Measurements from ENCODE around the gene CCDC18.
A peak's percentile ranks its signal among the peaks of the same experiment; 100 is the strongest.
"Not testable (repeated sequence)": the region's sequence is repeated elsewhere in the genome, so short reads cannot be mapped to it uniquely, and the experiment has no call there.

CCDC18 gene

DNA sequence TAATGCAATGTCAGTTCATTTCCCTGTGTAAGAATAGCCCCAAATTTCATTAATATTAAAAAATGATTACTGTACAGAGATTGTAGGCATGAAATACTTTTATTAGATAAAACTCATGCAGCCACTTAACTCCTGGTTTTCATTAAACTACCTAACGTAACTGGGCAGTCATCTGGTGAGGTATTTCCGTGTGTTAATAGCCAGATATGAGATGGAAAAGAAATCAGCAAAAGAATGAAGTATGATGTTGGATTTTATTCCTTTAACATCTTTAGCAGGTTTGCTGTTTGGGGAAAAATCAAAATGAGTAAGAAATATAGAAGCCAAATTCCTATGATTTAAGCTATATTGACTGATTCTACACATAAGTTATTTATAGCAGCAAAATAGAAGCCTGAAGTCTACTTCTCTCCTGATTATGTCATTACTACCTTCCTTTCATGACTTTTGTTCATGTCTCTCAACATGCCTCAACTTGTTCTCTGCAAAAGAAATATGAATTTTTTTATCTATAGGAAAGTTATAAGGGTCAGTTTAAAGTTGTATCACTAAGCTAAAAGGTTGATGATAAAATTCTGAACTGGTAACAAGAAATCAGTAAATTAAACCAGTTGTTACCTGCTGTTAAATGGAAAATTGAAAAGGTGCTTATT, 42.6 kb downstream of the CCDC18 start:
- Histone ChIP-seq H3K9me3 (no peaks in the 10 kb centered on the region), H3K4me1 (peaks cover 14% of the 10 kb centered on the region), H3K27ac (no peak overlapping the region), H3K4me3 (no peak overlapping the region), H3K4me2 (no peak overlapping the region), H3K36me3 (peaks cover 63% of the 10 kb centered on the region), H3K9ac (no peak overlapping the region), H3K27me3 (no peaks in the 10 kb centered on the region), H4K20me1 (no peaks in the 10 kb centered on the region)
- TF ChIP-seq Cebpa-rat (IDR thresholded peaks at IDR 0.05), result no peak

DNA sequence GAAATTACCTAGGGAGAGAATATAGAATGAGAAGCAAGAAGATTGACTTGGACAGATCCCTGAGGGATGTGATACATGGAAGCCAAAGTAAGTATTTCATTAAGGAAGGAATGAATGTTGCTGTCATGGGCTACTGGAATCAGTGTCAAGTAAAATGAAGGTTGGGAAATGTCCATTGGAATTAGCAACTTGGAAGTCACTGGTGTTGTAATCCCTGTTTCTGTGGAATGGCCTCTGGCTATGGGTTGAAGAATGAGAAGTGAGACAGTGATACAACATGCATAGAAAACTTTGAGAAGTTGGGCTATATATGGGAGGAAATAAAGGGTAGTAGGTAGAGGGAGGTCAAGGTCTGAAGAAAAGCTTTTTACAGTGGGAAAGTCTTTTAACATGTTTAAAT, 54.7 kb downstream of the CCDC18 start:
- Histone ChIP-seq H3K4me2 (no peak overlapping the region), H3K4me3 (no peak overlapping the region), H3K9ac (no peak overlapping the region), H3K36me3 (peaks cover 56% of the 10 kb centered on the region), H3K4me1 (no peaks in the 10 kb centered on the region), H4K20me1 (no peaks in the 10 kb centered on the region), H3K9me3 (peaks cover 8% of the 10 kb centered on the region; the same call in 1 of the 2 replicates), H3K27ac (no peak overlapping the region), H3K27me3 (no peaks in the 10 kb centered on the region)
- TF ChIP-seq Cebpa-rat (IDR thresholded peaks at IDR 0.05), result no peak

- Histone ChIP-seq H4K20me1 (no peaks in the 10 kb centered on the region), H3K9me3 (peaks cover 22% of the 10 kb centered on the region), H3K27ac (no peak overlapping the region), H3K27me3 (no peaks in the 10 kb centered on the region), H3K9ac (no peak overlapping the region), H3K4me1 (no peaks in the 10 kb centered on the region), H3K4me2 (no peak overlapping the region), H3K4me3 (no peak overlapping the region), H3K36me3 (peaks cover 65% of the 10 kb centered on the region)
- no peak for TF ChIP-seq Cebpa-rat (IDR thresholded peaks at IDR 0.05)
Observed at GRCh38 chr1:93237021-93237420, 56.5 kb downstream of the CCDC18 start.

GRCh38 chr1:93238425-93238824, 57.9 kb downstream of the CCDC18 start:
- Histone ChIP-seq H3K27ac (no peak overlapping the region), H3K9ac (no peak overlapping the region), H3K36me3 (peaks cover 71% of the 10 kb centered on the region), H3K4me1 (no peaks in the 10 kb centered on the region), H3K4me3 (no peak overlapping the region), H3K27me3 (no peaks in the 10 kb centered on the region), H4K20me1 (no peaks in the 10 kb centered on the region), H3K9me3 (peaks cover 33% of the 10 kb centered on the region), H3K4me2 (no peak overlapping the region)
- no peak for TF ChIP-seq Cebpa-rat (IDR thresholded peaks at IDR 0.05)

DNA sequence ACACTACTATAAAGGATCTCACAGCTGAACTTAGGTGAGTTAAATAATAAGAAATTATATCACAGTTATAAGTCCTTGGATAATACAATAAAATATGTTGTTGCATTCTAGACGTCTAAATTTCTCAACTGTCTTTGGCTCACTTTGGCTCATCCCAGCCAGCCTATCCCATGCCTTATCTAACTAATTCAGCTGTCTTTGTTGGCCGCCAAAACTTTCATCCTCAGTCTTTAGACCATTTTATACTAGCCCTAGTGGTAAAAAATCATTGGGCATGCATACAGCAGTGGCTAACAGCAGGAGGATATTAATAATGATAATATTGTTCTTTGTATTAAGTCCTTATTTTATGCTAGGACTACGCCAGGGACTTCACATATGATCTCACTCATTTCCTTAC, 59.3 kb downstream of the CCDC18 start:
- no peak overlapping the region for H3K4me3 ChIP-seq
- no peaks in the 10 kb centered on the region for H4K20me1 ChIP-seq
- H3K27me3 ChIP-seq, result no peaks in the 10 kb centered on the region
- no peaks in the 10 kb centered on the region for H3K4me1 ChIP-seq
- peaks cover 43% of the 10 kb centered on the region for H3K9me3 ChIP-seq
- TF ChIP-seq Cebpa-rat (IDR thresholded peaks at IDR 0.05), result no peak
- no peak overlapping the region for H3K9ac ChIP-seq
- H3K27ac ChIP-seq, result no peak overlapping the region
- H3K36me3 ChIP-seq, result peaks cover 69% of the 10 kb centered on the region
- no peak overlapping the region for H3K4me2 ChIP-seq

DNA sequence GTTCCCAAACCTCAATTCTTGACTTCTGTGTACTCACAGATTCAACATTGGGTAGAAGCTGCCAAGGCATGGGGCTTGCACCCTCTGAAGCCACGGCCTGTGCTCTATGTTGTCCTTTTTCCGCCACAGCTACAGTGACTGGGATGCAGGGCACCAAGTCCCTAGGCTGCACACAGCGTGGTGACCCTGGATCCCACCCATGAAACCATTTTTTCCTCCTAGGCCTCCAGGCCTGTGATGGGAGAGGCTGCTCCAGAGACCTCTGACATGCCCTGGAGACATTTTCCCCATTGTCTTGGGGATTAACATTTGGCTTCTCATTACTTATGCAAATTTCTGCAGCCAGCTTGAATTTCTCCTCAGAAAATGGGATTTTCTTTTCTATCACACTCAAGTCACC, 62.7 kb downstream of the CCDC18 start:
- not testable (repeated sequence) for H3K4me1 ChIP-seq, H3K27me3 ChIP-seq, H3K9ac ChIP-seq, H3K27ac ChIP-seq, H4K20me1 ChIP-seq, H3K4me2 ChIP-seq
- Histone ChIP-seq H3K36me3 (peaks cover 53% of the 10 kb centered on the region), H3K9me3 (peaks cover 43% of the 10 kb centered on the region), H3K4me3 (peak overlapping the region; percentile 22; the same call in 1 of the 2 replicates)

- Histone ChIP-seq H3K36me3 (peaks cover 54% of the 10 kb centered on the region), H3K9me3 (peaks cover 43% of the 10 kb centered on the region), H3K27ac (no peak overlapping the region), H4K20me1 (no peaks in the 10 kb centered on the region), H3K4me3 (no peak overlapping the region), H3K4me2 (no peak overlapping the region), H3K27me3 (no peaks in the 10 kb centered on the region), H3K9ac (no peak overlapping the region), H3K4me1 (no peaks in the 10 kb centered on the region)
- TF ChIP-seq Cebpa-rat (IDR thresholded peaks at IDR 0.05), result no peak
Observed at GRCh38 chr1:93244298-93245069, 64.0 kb downstream of the CCDC18 start.

GRCh38 chr1:93251966-93252365, 71.4 kb downstream of the CCDC18 start:
- Histone ChIP-seq H3K36me3 (peaks cover 44% of the 10 kb centered on the region), H3K27ac (no peak overlapping the region)

GRCh38 chr1:93252598-93252997, 72.1 kb downstream of the CCDC18 start:
- no peaks in the 10 kb centered on the region for H4K20me1 ChIP-seq
- H3K36me3 ChIP-seq, result peaks cover 42% of the 10 kb centered on the region
- H3K9me3 ChIP-seq, result peaks cover 24% of the 10 kb centered on the region
- H3K27ac ChIP-seq, result no peak overlapping the region
- no peak overlapping the region for H3K4me3 ChIP-seq
- H3K4me2 ChIP-seq, result no peak overlapping the region
- no peaks in the 10 kb centered on the region for H3K27me3 ChIP-seq
- no peak for TF ChIP-seq Cebpa-rat (IDR thresholded peaks at IDR 0.05)
- H3K9ac ChIP-seq, result no peak overlapping the region
- H3K4me1 ChIP-seq, result peaks cover 6% of the 10 kb centered on the region

More at GRCh38 chr1:93251966-93252365, 71.4 kb downstream of the CCDC18 start:
- no peaks in the 10 kb centered on the region for H4K20me1 ChIP-seq
- H3K4me2 ChIP-seq, result no peak overlapping the region
- no peak for TF ChIP-seq Cebpa-rat (IDR thresholded peaks at IDR 0.05)
- H3K4me3 ChIP-seq, result no peak overlapping the region
- peaks cover 24% of the 10 kb centered on the region for H3K9me3 ChIP-seq
- H3K4me1 ChIP-seq, result peaks cover 6% of the 10 kb centered on the region
- H3K27me3 ChIP-seq, result no peaks in the 10 kb centered on the region
- no peak overlapping the region for H3K9ac ChIP-seq

DNA sequence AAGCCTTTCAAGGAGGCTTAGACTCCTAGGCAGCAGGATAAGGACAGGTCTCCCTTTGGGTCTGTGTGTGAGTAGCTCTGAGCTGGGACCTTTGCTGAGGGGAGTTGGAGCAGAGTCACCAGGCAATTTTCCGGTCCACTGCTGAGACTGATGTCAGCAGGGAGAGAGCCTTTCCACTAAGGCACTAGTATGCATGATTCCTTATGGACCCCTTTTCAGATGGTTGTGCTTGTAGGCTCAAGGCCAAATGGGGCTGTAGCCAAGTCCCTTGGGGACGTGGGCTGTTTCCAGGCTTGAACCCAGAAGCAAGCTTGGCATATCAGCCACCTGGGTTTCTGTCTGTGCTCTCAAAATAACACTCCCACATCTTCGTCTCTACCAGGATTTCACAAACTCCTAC, 73.0 kb downstream of the CCDC18 start:
- Histone ChIP-seq H3K9me3 (peaks cover 24% of the 10 kb centered on the region), H3K27ac (no peak overlapping the region), H3K9ac (no peak overlapping the region), H3K36me3 (peaks cover 41% of the 10 kb centered on the region), H3K27me3 (no peaks in the 10 kb centered on the region), H3K4me3 (no peak overlapping the region), H4K20me1 (no peaks in the 10 kb centered on the region), H3K4me1 (peaks cover 6% of the 10 kb centered on the region), H3K4me2 (0 out of 2 replicates have a peak overlapping the region, but pooled peaks have one; percentile 16)
- TF ChIP-seq Cebpa-rat (IDR thresholded peaks at IDR 0.05), result no peak

Data from BLaER1 (cell line).